ENCODE data around the gene GALNT15.

- TF ChIP-seq POLR2AphosphoS5 (IDR thresholded peaks at IDR 0.05; ENCODE audit: low read depth, low read length) (no peak), POLR2A (IDR thresholded peaks at IDR 0.05; ENCODE audit: low read depth, low read length) (no peak)
These were observed 28.6 kb downstream of the GALNT15 start for GRCh38 chr3:16203031-16203430.
